Measurements from ENCODE around the gene HIPK2. TPM values are rescaled to one million over a fixed set of nuclear protein-coding genes. Genes with fewer than 3 reads are reported as not detected.

The HIPK2 gene
- total RNA-seq, 1 donor from 2014 or later = 5.7 TPM

- no peak overlapping the region for H3K4me3 ChIP-seq (ENCODE audit: low read length in 3 of 3)
- peaks cover 0 to 2% (median 0%) of the 10 kb centered on the region in 3 donors for H3K27me3 ChIP-seq (ENCODE audit: control insufficient read depth in 3 of 3, insufficient read depth in 3 of 3, low read length in 3 of 3)
- no peak overlapping the region for H3K27ac ChIP-seq (ENCODE audit: low read depth, low read length)
- no peak overlapping the region for H3K9ac ChIP-seq (ENCODE audit: low read depth in 1 of 3, low read length in 3 of 3)
- peaks cover 0 to 12% (median 8%) of the 10 kb centered on the region in 3 donors for H3K4me1 ChIP-seq (ENCODE audit: control insufficient read depth in 3 of 3, insufficient read depth in 3 of 3, low read length in 3 of 3)
- H3K36me3 ChIP-seq (ENCODE audit: control insufficient read depth in 3 of 3, insufficient read depth in 3 of 3, low read length in 3 of 3) = peaks cover 0 to 7% (median 4%) of the 10 kb centered on the region in 3 donors
- no peaks in the 10 kb centered on the region for H3K9me3 ChIP-seq (ENCODE audit: control insufficient read depth in 3 of 3, low read length in 3 of 3)
Measured at GRCh38 chr7:139642283-139642682, 135.5 kb downstream of the HIPK2 start.

GRCh38 chr7:139641337-139641992 lies 136.3 kb downstream of the HIPK2 start:
- Histone ChIP-seq H3K9ac (ENCODE audit: low read depth in 1 of 3, low read length in 3 of 3) (no peak overlapping the region), H3K4me1 (ENCODE audit: control insufficient read depth in 3 of 3, insufficient read depth in 3 of 3, low read length in 3 of 3) (peaks cover 0 to 9% (median 5%) of the 10 kb centered on the region in 3 donors), H3K27ac (ENCODE audit: low read depth, low read length) (no peak overlapping the region), H3K27me3 (ENCODE audit: control insufficient read depth in 3 of 3, insufficient read depth in 3 of 3, low read length in 3 of 3) (peaks cover 0 to 2% (median 0%) of the 10 kb centered on the region in 3 donors), H3K4me3 (ENCODE audit: low read length in 3 of 3) (no peak overlapping the region), H3K9me3 (ENCODE audit: control insufficient read depth in 3 of 3, low read length in 3 of 3) (no peaks in the 10 kb centered on the region), H3K36me3 (ENCODE audit: control insufficient read depth in 3 of 3, insufficient read depth in 3 of 3, low read length in 3 of 3) (peaks cover 0 to 10% (median 4%) of the 10 kb centered on the region in 3 donors)

- peaks cover 0 to 10% (median 4%) of the 10 kb centered on the region in 3 donors for H3K36me3 ChIP-seq (ENCODE audit: control insufficient read depth in 3 of 3, insufficient read depth in 3 of 3, low read length in 3 of 3)
- no peaks in the 10 kb centered on the region for H3K9me3 ChIP-seq (ENCODE audit: control insufficient read depth in 3 of 3, low read length in 3 of 3)
- no peak overlapping the region for H3K4me3 ChIP-seq (ENCODE audit: low read length in 3 of 3)
- H3K9ac ChIP-seq (ENCODE audit: low read depth in 1 of 3, low read length in 3 of 3) = no peak overlapping the region
- H3K27ac ChIP-seq (ENCODE audit: low read depth, low read length) = no peak overlapping the region
- peaks cover 0 to 4% (median 2%) of the 10 kb centered on the region in 3 donors for H3K4me1 ChIP-seq (ENCODE audit: control insufficient read depth in 3 of 3, insufficient read depth in 3 of 3, low read length in 3 of 3)
- H3K27me3 ChIP-seq (ENCODE audit: control insufficient read depth in 3 of 3, insufficient read depth in 3 of 3, low read length in 3 of 3) = peaks cover 0 to 2% (median 0%) of the 10 kb centered on the region in 3 donors
Measured at GRCh38 chr7:139640681-139641080, 137.1 kb downstream of the HIPK2 start.

- no peaks in the 10 kb centered on the region for H3K4me1 ChIP-seq (ENCODE audit: control insufficient read depth in 3 of 3, insufficient read depth in 3 of 3, low read length in 3 of 3)
- H3K9ac ChIP-seq (ENCODE audit: low read depth in 1 of 3, low read length in 3 of 3) = no peak overlapping the region
- H3K36me3 ChIP-seq (ENCODE audit: control insufficient read depth in 3 of 3, insufficient read depth in 3 of 3, low read length in 3 of 3) = peaks cover 0 to 10% (median 6%) of the 10 kb centered on the region in 3 donors
Measured at GRCh38 chr7:139639563-139639962, 138.2 kb downstream of the HIPK2 start.

GRCh38 chr7:139635526-139636302 lies 142.1 kb downstream of the HIPK2 start:
- peaks cover 5 to 10% (median 10%) of the 10 kb centered on the region in 3 donors for H3K36me3 ChIP-seq (ENCODE audit: control insufficient read depth in 3 of 3, insufficient read depth in 3 of 3, low read length in 3 of 3)
- no peak overlapping the region for H3K27ac ChIP-seq (ENCODE audit: low read depth, low read length)
- H3K4me3 ChIP-seq (ENCODE audit: low read length in 3 of 3) = no peak overlapping the region
- peaks cover 0 to 2% (median 0%) of the 10 kb centered on the region in 3 donors for H3K27me3 ChIP-seq (ENCODE audit: control insufficient read depth in 3 of 3, insufficient read depth in 3 of 3, low read length in 3 of 3)
- no peaks in the 10 kb centered on the region for H3K4me1 ChIP-seq (ENCODE audit: control insufficient read depth in 3 of 3, insufficient read depth in 3 of 3, low read length in 3 of 3)
- H3K9ac ChIP-seq (ENCODE audit: low read depth in 1 of 3, low read length in 3 of 3) = no peak overlapping the region
- H3K9me3 ChIP-seq (ENCODE audit: control insufficient read depth in 3 of 3, low read length in 3 of 3) = no peaks in the 10 kb centered on the region

More at GRCh38 chr7:139639563-139639962, 138.2 kb downstream of the HIPK2 start:
- no peak overlapping the region for H3K4me3 ChIP-seq (ENCODE audit: low read length in 3 of 3)
- H3K27ac ChIP-seq (ENCODE audit: low read depth, low read length) = no peak overlapping the region
- no peaks in the 10 kb centered on the region for H3K9me3 ChIP-seq (ENCODE audit: control insufficient read depth in 3 of 3, low read length in 3 of 3)
- peaks cover 0 to 2% (median 0%) of the 10 kb centered on the region in 3 donors for H3K27me3 ChIP-seq (ENCODE audit: control insufficient read depth in 3 of 3, insufficient read depth in 3 of 3, low read length in 3 of 3)

- H3K9me3 ChIP-seq (ENCODE audit: control insufficient read depth in 3 of 3, low read length in 3 of 3) = no peaks in the 10 kb centered on the region
- H3K4me3 ChIP-seq (ENCODE audit: low read length in 3 of 3) = no peak overlapping the region
- H3K9ac ChIP-seq (ENCODE audit: low read depth in 1 of 3, low read length in 3 of 3) = no peak overlapping the region
- H3K27ac ChIP-seq (ENCODE audit: low read depth, low read length) = no peak overlapping the region
- peaks cover 0 to 2% (median 0%) of the 10 kb centered on the region in 3 donors for H3K27me3 ChIP-seq (ENCODE audit: control insufficient read depth in 3 of 3, insufficient read depth in 3 of 3, low read length in 3 of 3)
- H3K4me1 ChIP-seq (ENCODE audit: control insufficient read depth in 3 of 3, insufficient read depth in 3 of 3, low read length in 3 of 3) = no peaks in the 10 kb centered on the region
- H3K36me3 ChIP-seq (ENCODE audit: control insufficient read depth in 3 of 3, insufficient read depth in 3 of 3, low read length in 3 of 3) = peaks cover 8 to 16% (median 9%) of the 10 kb centered on the region in 3 donors
Measured at GRCh38 chr7:139634087-139634486, 143.7 kb downstream of the HIPK2 start.

GRCh38 chr7:139631520-139632031 lies 146.2 kb downstream of the HIPK2 start:
- H3K4me1 ChIP-seq (ENCODE audit: control insufficient read depth in 3 of 3, insufficient read depth in 3 of 3, low read length in 3 of 3) = no peaks in the 10 kb centered on the region
- no peaks in the 10 kb centered on the region for H3K27me3 ChIP-seq (ENCODE audit: control insufficient read depth in 3 of 3, insufficient read depth in 3 of 3, low read length in 3 of 3)
- H3K4me3 ChIP-seq (ENCODE audit: low read length in 3 of 3) = no peak overlapping the region
- no peak overlapping the region for H3K27ac ChIP-seq (ENCODE audit: low read depth, low read length)
- H3K9ac ChIP-seq (ENCODE audit: low read depth in 1 of 3, low read length in 3 of 3) = no peak overlapping the region
- H3K36me3 ChIP-seq (ENCODE audit: control insufficient read depth in 3 of 3, insufficient read depth in 3 of 3, low read length in 3 of 3) = peaks cover 23 to 28% (median 23%) of the 10 kb centered on the region in 3 donors
- H3K9me3 ChIP-seq (ENCODE audit: control insufficient read depth in 3 of 3, low read length in 3 of 3) = no peaks in the 10 kb centered on the region

- Histone ChIP-seq H3K36me3 (ENCODE audit: control insufficient read depth in 3 of 3, insufficient read depth in 3 of 3, low read length in 3 of 3) (peaks cover 27 to 33% (median 28%) of the 10 kb centered on the region in 3 donors), H3K4me3 (ENCODE audit: low read length in 3 of 3) (no peak overlapping the region), H3K4me1 (ENCODE audit: control insufficient read depth in 3 of 3, insufficient read depth in 3 of 3, low read length in 3 of 3) (no peaks in the 10 kb centered on the region), H3K27me3 (ENCODE audit: control insufficient read depth in 3 of 3, insufficient read depth in 3 of 3, low read length in 3 of 3) (no peaks in the 10 kb centered on the region), H3K27ac (ENCODE audit: low read depth, low read length) (no peak overlapping the region), H3K9me3 (ENCODE audit: control insufficient read depth in 3 of 3, low read length in 3 of 3) (no peaks in the 10 kb centered on the region), H3K9ac (ENCODE audit: low read depth in 1 of 3, low read length in 3 of 3) (no peak overlapping the region)
Measured at GRCh38 chr7:139630643-139631519, 146.9 kb downstream of the HIPK2 start.

GRCh38 chr7:139629392-139630082 lies 148.3 kb downstream of the HIPK2 start:
- Histone ChIP-seq H3K27me3 (ENCODE audit: control insufficient read depth in 3 of 3, insufficient read depth in 3 of 3, low read length in 3 of 3) (no peaks in the 10 kb centered on the region), H3K4me3 (ENCODE audit: low read length in 3 of 3) (no peak overlapping the region), H3K9ac (ENCODE audit: low read depth in 1 of 3, low read length in 3 of 3) (no peak overlapping the region), H3K36me3 (ENCODE audit: control insufficient read depth in 3 of 3, insufficient read depth in 3 of 3, low read length in 3 of 3) (peaks cover 32 to 47% (median 34%) of the 10 kb centered on the region in 3 donors), H3K4me1 (ENCODE audit: control insufficient read depth in 3 of 3, insufficient read depth in 3 of 3, low read length in 3 of 3) (no peaks in the 10 kb centered on the region), H3K27ac (ENCODE audit: low read depth, low read length) (no peak overlapping the region), H3K9me3 (ENCODE audit: control insufficient read depth in 3 of 3, low read length in 3 of 3) (no peaks in the 10 kb centered on the region)

Data from skeletal muscle tissue (tissue), 4 donors.